Endothelial cell of umbilical vein (primary cell): ENCODE data around the gene DTX3L. TPM values are rescaled to one million over a fixed set of nuclear protein-coding genes. Genes with fewer than 3 reads are reported as not detected.
A peak's percentile ranks its signal among the peaks of the same experiment; 100 is the strongest.

Source experiments
- BruUV-seq: library from RNA; stranded (reverse); fragments of 400-500 nt; replicated peaks from 2 replicates; lab custom pipeline; 2021; lab: Mats Ljungman, UMichigan
- CTCF ChIA-PET: fragments of 300-600, 350-600 bp; sonication (Branson Sonifier 250); formaldehyde crosslinking; loops from one replicate; lab custom pipeline; 2021; ENCODE audit warnings: antibody characterized with exemption, inconsistent platforms; lab: Charles Lee
- POLR2A ChIA-PET: fragments of 300-600, 350-600 bp; sonication (Branson Sonifier 250); formaldehyde crosslinking; loops from one replicate; lab custom pipeline; 2021; ENCODE audit warnings: antibody characterized with exemption, inconsistent platforms; lab: Charles Lee
- DNase-seq: peaks from one replicate; pipeline ENCODE4 v3.0.0-alpha.2; 2011; ENCODE audit warnings: low read depth, low spot score
- FAIRE-seq: peaks from 2 replicates; lab custom pipeline; 2011; peaks lifted over from hg19 to GRCh38; lab: Jason Lieb, UNC
- H2AFZ ChIP-seq: 2 replicates; pipeline ENCODE4 v1.6.0; 2012; ENCODE audit warnings: low read depth, low read length, control low read depth, inconsistent platforms
- H3K27ac ChIP-seq: 2 replicates; pipeline ENCODE4 v1.5.1; 2011; ENCODE audit warnings: low read depth, mild to moderate bottlenecking, control low read depth, low read length, moderate library complexity; ENCODE audit not compliant: insufficient read depth
- H3K27me3 ChIP-seq, 2 experiments: 2 replicates each; pipeline versions ENCODE4 v1.6.0 to v1.6.1; 2011; ENCODE audit warnings: low read length in 2 of 2, mixed read lengths in 1 of 2; ENCODE audit not compliant: control insufficient read depth in 2 of 2, insufficient read depth in 2 of 2
- H3K36me3 ChIP-seq, 2 experiments: 2 replicates in 1 of 2; 3 replicates in 1 of 2; pipeline ENCODE4 v1.5.1; 2011; ENCODE audit warnings: low read length in 2 of 2, mild to moderate bottlenecking in 1 of 2, moderate library complexity in 1 of 2; ENCODE audit not compliant: control insufficient read depth in 2 of 2, insufficient read depth in 2 of 2; ENCODE audit errors: extremely low read depth in 1 of 2
- H3K4me1 ChIP-seq: 3 replicates; pipeline ENCODE4 v1.5.1; 2011; ENCODE audit warnings: mild to moderate bottlenecking, low read length; ENCODE audit not compliant: control insufficient read depth, insufficient read depth; ENCODE audit errors: extremely low read depth
- H3K4me2 ChIP-seq: 2 replicates; pipeline ENCODE4 v1.6.1; 2011; ENCODE audit warnings: low read length, control low read depth, mixed read lengths; ENCODE audit not compliant: insufficient read depth
- H3K4me3 ChIP-seq, 3 experiments: fragments of 200-600 bp in 1 of 3; sonication (generic), shearing (Covaris generic) in 1 of 3; replicated peaks in 1 of 3; 2 replicates each; pipeline ENCODE4 v1.5.1; 2011 to 2016; ENCODE audit warnings: control low read depth in 3 of 3, low read length in 3 of 3, mild to moderate bottlenecking in 2 of 3, inconsistent platforms in 1 of 3, low read depth in 1 of 3, moderate library complexity in 1 of 3; ENCODE audit not compliant: insufficient read depth in 1 of 3
- H3K79me2 ChIP-seq: 2 replicates; pipeline ENCODE4 v1.6.0; 2012; ENCODE audit warnings: low read length, inconsistent platforms; ENCODE audit not compliant: control insufficient read depth, insufficient read depth
- H3K9ac ChIP-seq: replicated peaks from 2 replicates; pipeline ENCODE3; 2011; ENCODE audit warnings: low read length, control low read depth; ENCODE audit not compliant: insufficient read depth; ENCODE audit errors: extremely low read depth
- H3K9me1 ChIP-seq: replicated peaks from 3 replicates; pipeline ENCODE4 v1.6.0; 2011; ENCODE audit warnings: mild to moderate bottlenecking, low read length; ENCODE audit not compliant: control insufficient read depth, insufficient read depth; ENCODE audit errors: extremely low read depth
- H3K9me3 ChIP-seq: replicated peaks from 2 replicates; pipeline ENCODE4 v1.5.1; 2012; ENCODE audit warnings: low read length, inconsistent platforms; ENCODE audit not compliant: control insufficient read depth, insufficient read depth
- H4K20me1 ChIP-seq: replicated peaks from 2 replicates; pipeline ENCODE3; 2011; ENCODE audit warnings: mild to moderate bottlenecking, low read length; ENCODE audit not compliant: control insufficient read depth, insufficient read depth; ENCODE audit errors: extremely low read depth
- CTCF ChIP-seq, 2 donors: IDR thresholded peaks; 1 replicate in 1 of 2; 2 replicates in 1 of 2; pipeline ENCODE4 v1.5.1; 2011; ENCODE audit warnings: low read length in 2 of 2, mild to moderate bottlenecking in 2 of 2, moderate library complexity in 2 of 2, control low read depth in 1 of 2, inconsistent platforms in 1 of 2, low read depth in 1 of 2; ENCODE audit not compliant: insufficient read depth in 1 of 2; ENCODE audit errors: extremely low read depth in 1 of 2
- EZH2 ChIP-seq: IDR thresholded peaks from 2 replicates; pipeline ENCODE4 v1.6.1; 2012; ENCODE audit warnings: borderline replicate concordance, low read depth, mild to moderate bottlenecking, moderate library complexity, low read length, inconsistent platforms; ENCODE audit not compliant: severe bottlenecking
- FOS ChIP-seq: IDR thresholded peaks from 2 replicates; pipeline ENCODE4 v1.6.1; 2011; ENCODE audit warnings: mild to moderate bottlenecking, low read length, moderate library complexity, borderline replicate concordance; ENCODE audit not compliant: insufficient read depth
- JUN ChIP-seq: IDR thresholded peaks from 2 replicates; pipeline ENCODE4 v1.6.1; 2011; ENCODE audit warnings: borderline replicate concordance, low read depth; ENCODE audit not compliant: insufficient read length, insufficient read depth
- MAX ChIP-seq: IDR thresholded peaks from 2 replicates; pipeline ENCODE4 v1.6.1; 2011; ENCODE audit not compliant: insufficient read depth, insufficient read length
- MYC ChIP-seq: IDR thresholded peaks from one replicate; pipeline ENCODE4 v1.6.1; 2011; ENCODE audit warnings: mild to moderate bottlenecking, low read depth, low read length
- POLR2A ChIP-seq: IDR thresholded peaks from 2 replicates; pipeline ENCODE4 v1.6.1; 2012; ENCODE audit warnings: low read depth, mild to moderate bottlenecking, control low read depth, low read length
- dilution Hi-C: fragments of 300-500 bp; cut with MboI; formaldehyde crosslinking; loops from one replicate; pipeline ENCODE4 v1.15.0; 2019; ENCODE audit warnings: low sequenced_read_pairs; ENCODE audit not compliant: extremely low pct_ligation_motif_present
- intact Hi-C: fragments of 100-400 bp; cut with micrococcal nuclease; formaldehyde crosslinking; loops from one replicate; pipeline ENCODE4 v1.10.0; 2022
- polyA plus RNA-seq, 4 experiments: library from polyadenylated mRNA; depleted of rRNA in 3 of 4; stranded (reverse) in 3 of 4; unstranded in 1 of 4; fragments of >200 nt; gene quantifications; 2 replicates each; pipeline versions ENCODE4 v1.2.1 to v1.2.3, GENCODE V29; 2011 to 2012; ENCODE audit warnings: missing spikeins in 1 of 4
- total RNA-seq: library from RNA; stranded (reverse); gene quantifications from 2 replicates; pipeline ENCODE4 v1.2.3, GENCODE V29; 2021

The DTX3L gene
- total and polyA plus RNA-seq, 2 donors (not counting 3 experiments of a cell fraction or from before 2014, with no cell fraction given) = 3.2 to 20.5 TPM

GRCh38 chr3:122562923-122563716 lies 1.0 kb upstream of the DTX3L start:
- no peak for FAIRE-seq
- Histone ChIP-seq H3K4me3 (peak overlapping the region; percentile 60 to 96 (median 74)), H3K9me3 (no peaks in the 10 kb centered on the region), H3K79me2 (no peaks in the 10 kb centered on the region), H3K36me3 (peaks cover 0 to 3% of the 10 kb centered on the region in 2 experiments), H3K4me1 (peaks cover 8% of the 10 kb centered on the region), H3K4me2 (peak overlapping the region; percentile 87), H3K27me3 (no peaks in the 10 kb centered on the region), H3K27ac (peak overlapping the region; percentile 63), H3K9ac (peak overlapping the region; percentile 65), H2AFZ (peak overlapping the region; percentile 84), H3K9me1 (no peaks in the 10 kb centered on the region), H4K20me1 (no peaks in the 10 kb centered on the region)
- POLR2A ChIA-PET = no interaction called here
- TF ChIP-seq FOS = no peak
- TF ChIP-seq MYC = no peak
- TF ChIP-seq CTCF (IDR thresholded peaks at IDR 0.05; ENCODE audit: extremely low read depth in 1 of 2, insufficient read depth in 1 of 2, low read depth in 1 of 2, low read length in 2 of 2) = no peak
- no peak for TF ChIP-seq EZH2
- TF ChIP-seq MAX = no peak
- no peak for TF ChIP-seq JUN
- TF ChIP-seq POLR2A = no peak
- intact Hi-C loops (loop anchor here (5.0 kb wide), 1 partner anchor 171 kb away; no protein-coding TSS in a partner anchor), dilution Hi-C loops (no loop called here)
- BruUV-seq = no TSS peak
- CTCF ChIA-PET = interaction anchor here (8.8 kb wide), 1 partner anchor 115 kb away, joined by 129 read pairs; the partner anchor contains the start of gene PARP14
- DNase-seq = no peak
